K562 (cell line): Measurements from ENCODE around the gene CRIM1. TPM values are rescaled to one million over a fixed set of nuclear protein-coding genes. Genes with fewer than 3 reads are reported as not detected.

ENCODE experiments used
- ATAC-seq: fragments of 200-7000 bp; cut with Tn5 transposase; 3 replicates; pipeline ENCODE4 v1.9.1; 2020; ENCODE audit warnings: moderate library complexity
- BruUV-seq: library from RNA; stranded (reverse); fragments of 400-500 nt; replicated peaks from 2 replicates; lab custom pipeline; 2021; lab: Mats Ljungman, UMichigan
- CTCF ChIA-PET: fragments of 300-600 bp; formaldehyde crosslinking; extraction: SDS; loops from one replicate; lab custom pipeline; 2021; ENCODE audit warnings: low intra/inter-chr PET ratio; lab: Yijun Ruan, JAX
- POLR2A ChIA-PET: fragments of 300-600, 350-650 bp; sonication (Branson Sonifier 250); formaldehyde crosslinking; extraction: SDS; loops from one replicate; lab custom pipeline; 2021; ENCODE audit warnings: antibody characterized with exemption, inconsistent platforms; lab: Yijun Ruan, JAX
- DNase-seq, 4 experiments: peaks; one replicate each; pipeline versions ENCODE4 v3.0.0 to v3.0.0-alpha.2; 2011 to 2018; ENCODE audit warnings: low spot score in 3 of 4, mixed read lengths in 3 of 4; ENCODE audit errors: extremely low read depth in 1 of 4
- FAIRE-seq: peaks from 2 replicates; lab custom pipeline; 2011; peaks lifted over from hg19 to GRCh38; lab: Jason Lieb, UNC
- H2AFZ ChIP-seq: 2 replicates; pipeline ENCODE4 v1.6.0; 2011; ENCODE audit warnings: low read depth, low read length, control low read depth, inconsistent platforms
- H3K27ac ChIP-seq: fragments of 200-600 bp; 3 replicates; pipeline ENCODE4 v1.8.0; 2011; ENCODE audit warnings: low read depth, mild to moderate bottlenecking, control low read depth, inconsistent platforms, low read length, moderate library complexity, mixed read lengths; ENCODE audit errors: extremely low read depth
- H3K27me3 ChIP-seq, 2 experiments: fragments of 300-600 bp in 1 of 2; 2 replicates in 1 of 2; 3 replicates in 1 of 2; pipeline versions ENCODE4 v1.6.0 to v1.8.0; 2011; ENCODE audit warnings: inconsistent platforms in 2 of 2, low read length in 2 of 2, mild to moderate bottlenecking in 1 of 2, mixed read lengths in 1 of 2, moderate library complexity in 1 of 2; ENCODE audit not compliant: control insufficient read depth in 2 of 2, insufficient read depth in 2 of 2
- H3K36me3 ChIP-seq: fragments of 300-600 bp; 3 replicates; pipeline ENCODE4 v1.8.0; 2011; ENCODE audit warnings: mild to moderate bottlenecking, low read length, inconsistent platforms; ENCODE audit not compliant: control insufficient read depth, insufficient read depth
- H3K4me1 ChIP-seq, 2 experiments: fragments of 200-600 bp in 1 of 2; replicated peaks in 1 of 2; 2 replicates in 1 of 2; 3 replicates in 1 of 2; pipeline versions ENCODE4 v1.5.1 to v1.8.0; 2011; ENCODE audit warnings: inconsistent platforms in 2 of 2, low read length in 2 of 2, mild to moderate bottlenecking in 1 of 2, mixed read lengths in 1 of 2, moderate library complexity in 1 of 2; ENCODE audit not compliant: control insufficient read depth in 2 of 2, insufficient read depth in 2 of 2
- H3K4me2 ChIP-seq: 2 replicates; pipeline ENCODE4 v1.6.1; 2011; ENCODE audit warnings: low read length, control low read depth, inconsistent platforms, mixed read lengths; ENCODE audit not compliant: insufficient read depth
- H3K4me3 ChIP-seq: fragments of 200-600 bp; sonication (generic), shearing (Covaris generic); 2 replicates; pipeline ENCODE4 v1.5.1; 2016; ENCODE audit warnings: control low read depth, inconsistent platforms
- H3K79me2 ChIP-seq: fragments of 200-600 bp; 3 replicates; pipeline ENCODE4 v1.8.0; 2011; ENCODE audit warnings: low read length, inconsistent platforms; ENCODE audit not compliant: control insufficient read depth, insufficient read depth
- H3K9ac ChIP-seq, 2 experiments: 2 replicates each; pipeline versions ENCODE4 v1.6.0 to v1.6.1; 2011; ENCODE audit warnings: low read depth in 2 of 2, low read length in 2 of 2, control low read depth in 1 of 2, inconsistent platforms in 1 of 2, mild to moderate bottlenecking in 1 of 2, mixed read lengths in 1 of 2; ENCODE audit not compliant: insufficient read depth in 1 of 2
- H3K9me1 ChIP-seq: one replicate; pipeline ENCODE4 v1.6.0; 2011; ENCODE audit warnings: inconsistent platforms, mild to moderate bottlenecking, low read length, moderate library complexity; ENCODE audit not compliant: control insufficient read depth, insufficient read depth
- H3K9me3 ChIP-seq: replicated peaks from 2 replicates; pipeline ENCODE4 v1.5.1; 2011; ENCODE audit warnings: low read depth, low read length, inconsistent platforms; ENCODE audit not compliant: control insufficient read depth, insufficient read depth
- H4K20me1 ChIP-seq: replicated peaks from 2 replicates; pipeline ENCODE4 v1.6.1; 2011; ENCODE audit warnings: low read length, inconsistent platforms, mixed read lengths; ENCODE audit not compliant: control insufficient read depth, insufficient read depth
- FOSL1 ChIP-seq: fragments of 200-800 bp; sonication (Bioruptor generic); conservative IDR thresholded peaks from 2 replicates; pipeline ENCODE4 v1.6.1; 2016; ENCODE audit warnings: missing genetic modification characterization, missing compliant biosample characterization
- HLTF ChIP-seq: fragments of 450-650 bp; IDR thresholded peaks from 2 replicates; pipeline ENCODE4 v1.6.1; 2016
- POLR2G ChIP-seq: fragments of 200-400 bp; formaldehyde crosslinking; IDR thresholded peaks from 2 replicates; pipeline ENCODE4 v1.6.1; 2017; ENCODE audit warnings: low read depth, mild to moderate bottlenecking, antibody characterized with exemption, low read length, moderate library complexity
- SMAD1 ChIP-seq: fragments of 150-350 bp; IDR thresholded peaks from 2 replicates; pipeline ENCODE4 v1.6.1; 2014; ENCODE audit warnings: low read length, low read depth; ENCODE audit not compliant: partially characterized antibody
- TAF15 ChIP-seq: fragments of 200-400 bp; formaldehyde crosslinking; IDR thresholded peaks from 2 replicates; pipeline ENCODE4 v1.6.1; 2017; ENCODE audit warnings: mild to moderate bottlenecking, low read depth, low read length, moderate library complexity
- TEAD1 ChIP-seq, 2 experiments: fragments of 450-650 bp in 1 of 2; sonication (generic) in 1 of 2; formaldehyde crosslinking; IDR thresholded peaks; 2 replicates each; pipeline versions ENCODE4 v1.4.0 to v1.8.0; 2020 to 2022; ENCODE audit warnings: mild to moderate bottlenecking in 2 of 2, missing genetic modification reagents in 1 of 2
- TOE1 ChIP-seq, 2 experiments: fragments of 450-650 bp in 1 of 2; sonication (generic) in 1 of 2; formaldehyde crosslinking in 1 of 2; IDR thresholded peaks; 2 replicates each; pipeline versions ENCODE4 v1.7.1 to v1.8.0; 2016 to 2022; ENCODE audit warnings: borderline replicate concordance in 2 of 2, mild to moderate bottlenecking in 2 of 2, antibody characterized with exemption in 1 of 2, inconsistent platforms in 1 of 2, low read depth in 1 of 2, missing genetic modification reagents in 1 of 2, moderate library complexity in 1 of 2
- ZNF146 ChIP-seq: IDR thresholded peaks from one replicate; pipeline ENCODE4 v1.6.1; 2018; ENCODE audit warnings: missing compliant biosample characterization; ENCODE audit not compliant: unreplicated experiment
- WGBS: fragments of 100-300 bp; shearing (Covaris generic); methylation state at CpG from one replicate; pipeline ENCODE4 v1.1.6; 2016; ENCODE audit warnings: low coverage, mixed read lengths; ENCODE audit not compliant: insufficient coverage; ENCODE audit errors: missing lambda C conversion rate; 5-methylcytosine and 5-hydroxymethylcytosine counted together
- in situ Hi-C: fragments of 300-500 bp; cut with MboI; formaldehyde crosslinking; loops from 4 replicates; pipeline ENCODE4 v1.15.0; 2018; ENCODE audit warnings: inconsistent platforms, mixed read lengths
- intact Hi-C: fragments of 100-400 bp; cut with micrococcal nuclease; formaldehyde crosslinking; loops from 2 replicates; pipeline ENCODE4 v1.14.2; 2022
- polyA plus RNA-seq, 8 experiments: library from polyadenylated mRNA; depleted of rRNA in 4 of 8; stranded (reverse) in 5 of 8; unstranded in 3 of 8; fragments of >200 nt; fragmentation: Nextera tagmentation in 2 of 8; fragmentation: Illumina TruSeq in 1 of 8; extraction: Ambion mirVana in 2 of 8; extraction: Trizol in 1 of 8; gene quantifications; 2 replicates each; pipeline versions ENCODE4 v1.2.1 to v1.2.3, GENCODE V29; 2011 to 2014; ENCODE audit warnings: inconsistent platforms in 1 of 8, missing spikeins in 1 of 8
- total RNA-seq, 7 experiments: library from RNA; depleted of rRNA in 6 of 7; stranded (reverse); fragments of >200 nt in 6 of 7; fragmentation: Illumina TruSeq in 2 of 7; extraction: Trizol in 2 of 7; gene quantifications; 2 replicates each; pipeline versions ENCODE4 v1.2.1 to v1.2.3, GENCODE V29; 2011 to 2021; ENCODE audit warnings: low replicate concordance in 1 of 7
- TF ChIP-seq, protein P1 (sequence below), 3 experiments: fragments of 200-800 bp in 1 of 3; sonication (Bioruptor generic) in 1 of 3; sonication (generic) in 1 of 3; formaldehyde crosslinking in 1 of 3; IDR thresholded peaks; 2 replicates each; pipeline versions ENCODE4 v1.6.1 to v1.8.0; 2016 to 2022; ENCODE audit warnings: mild to moderate bottlenecking in 2 of 3, missing compliant biosample characterization in 2 of 3, missing genetic modification characterization in 2 of 3, missing genetic modification reagents in 1 of 3
- TF ChIP-seq, protein P2 (sequence below): sonication (generic); formaldehyde crosslinking; IDR thresholded peaks from 2 replicates; pipeline ENCODE4 v1.8.1; 2023; ENCODE audit warnings: mild to moderate bottlenecking, missing genetic modification reagents
- TF ChIP-seq, protein P3 (sequence below): fragments of 450-650 bp; formaldehyde crosslinking; IDR thresholded peaks from 2 replicates; pipeline ENCODE4 v1.4.0; 2020; ENCODE audit warnings: mild to moderate bottlenecking, moderate library complexity

The CRIM1 gene
- total and polyA plus RNA-seq, 9 of the 15 experiments (the other 6 are each of a cell fraction or from before 2014, with no cell fraction given), result 0.01 to 0.36 (median 0.06) TPM; not detected in 1

DNA sequence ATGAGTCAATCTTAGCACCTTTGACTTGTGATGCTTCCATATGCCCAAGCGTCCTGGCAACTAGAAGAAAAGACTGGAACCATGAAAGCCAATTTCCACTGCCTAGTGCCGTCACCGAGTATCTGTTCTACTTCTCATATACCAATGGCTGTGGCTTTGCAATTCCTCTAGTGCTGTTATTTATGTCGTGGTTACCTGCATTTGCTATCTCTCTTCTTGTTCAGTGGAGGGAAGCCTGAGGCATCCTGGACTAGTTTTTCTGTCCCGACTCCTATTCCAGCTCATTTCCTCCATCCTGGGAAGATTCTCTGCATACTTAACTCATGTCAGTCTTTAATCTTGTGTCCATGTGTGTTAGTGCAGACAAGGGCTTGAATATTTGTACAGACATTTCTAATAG, 124.5 kb downstream of the CRIM1 start (continued):
- TF ChIP-seq TOE1 (IDR thresholded peaks at IDR 0.05; ENCODE audit: borderline replicate concordance), result no peak
- no peak for TF ChIP-seq TOE1 (CRISPR knock-in tag; IDR thresholded peaks at IDR 0.05; ENCODE audit: borderline replicate concordance, low read depth)
- TF ChIP-seq, protein P1, sequence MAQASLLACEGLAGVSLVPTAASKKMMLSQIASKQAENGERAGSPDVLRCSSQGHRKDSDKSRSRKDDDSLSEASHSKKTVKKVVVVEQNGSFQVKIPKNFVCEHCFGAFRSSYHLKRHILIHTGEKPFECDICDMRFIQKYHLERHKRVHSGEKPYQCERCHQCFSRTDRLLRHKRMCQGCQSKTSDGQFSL (CRISPR knock-in tag; IDR thresholded peaks at IDR 0.05), result no peak
- TF ChIP-seq, protein P1 (tag; IDR thresholded peaks at IDR 0.05), result no peak
- TF ChIP-seq, protein P2, sequence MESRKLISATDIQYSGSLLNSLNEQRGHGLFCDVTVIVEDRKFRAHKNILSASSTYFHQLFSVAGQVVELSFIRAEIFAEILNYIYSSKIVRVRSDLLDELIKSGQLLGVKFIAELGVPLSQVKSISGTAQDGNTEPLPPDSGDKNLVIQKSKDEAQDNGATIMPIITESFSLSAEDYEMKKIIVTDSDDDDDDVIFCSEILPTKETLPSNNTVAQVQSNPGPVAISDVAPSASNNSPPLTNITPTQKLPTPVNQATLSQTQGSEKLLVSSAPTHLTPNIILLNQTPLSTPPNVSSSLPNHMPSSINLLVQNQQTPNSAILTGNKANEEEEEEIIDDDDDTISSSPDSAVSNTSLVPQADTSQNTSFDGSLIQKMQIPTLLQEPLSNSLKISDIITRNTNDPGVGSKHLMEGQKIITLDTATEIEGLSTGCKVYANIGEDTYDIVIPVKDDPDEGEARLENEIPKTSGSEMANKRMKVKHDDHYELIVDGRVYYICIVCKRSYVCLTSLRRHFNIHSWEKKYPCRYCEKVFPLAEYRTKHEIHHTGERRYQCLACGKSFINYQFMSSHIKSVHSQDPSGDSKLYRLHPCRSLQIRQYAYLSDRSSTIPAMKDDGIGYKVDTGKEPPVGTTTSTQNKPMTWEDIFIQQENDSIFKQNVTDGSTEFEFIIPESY (CRISPR knock-in tag), result no peak

DNA sequence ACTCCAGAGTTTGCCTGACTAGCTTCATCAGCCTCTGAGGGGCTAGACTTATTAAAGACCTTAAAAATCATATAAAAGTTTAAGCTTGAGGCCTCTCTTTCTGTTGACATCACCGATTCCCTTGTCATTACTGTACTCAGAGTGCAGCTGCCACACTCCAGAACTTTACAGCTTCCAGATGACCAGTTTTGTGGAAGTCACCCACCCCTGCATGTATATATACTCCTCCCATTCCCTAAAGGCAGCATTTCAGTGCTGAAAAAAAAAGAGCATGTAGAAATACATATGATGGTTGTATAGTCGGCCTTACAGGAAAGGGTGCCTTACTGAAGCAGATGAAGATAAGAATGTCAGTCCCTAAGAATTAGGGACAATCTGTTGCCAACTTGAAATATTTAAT, 125.1 kb downstream of the CRIM1 start:
- BruUV-seq, result no TSS peak
- TF ChIP-seq SMAD1, result no peak
- TF ChIP-seq ZNF146, result no peak
- TF ChIP-seq FOSL1 (tag), result no peak
- TF ChIP-seq, protein P3, sequence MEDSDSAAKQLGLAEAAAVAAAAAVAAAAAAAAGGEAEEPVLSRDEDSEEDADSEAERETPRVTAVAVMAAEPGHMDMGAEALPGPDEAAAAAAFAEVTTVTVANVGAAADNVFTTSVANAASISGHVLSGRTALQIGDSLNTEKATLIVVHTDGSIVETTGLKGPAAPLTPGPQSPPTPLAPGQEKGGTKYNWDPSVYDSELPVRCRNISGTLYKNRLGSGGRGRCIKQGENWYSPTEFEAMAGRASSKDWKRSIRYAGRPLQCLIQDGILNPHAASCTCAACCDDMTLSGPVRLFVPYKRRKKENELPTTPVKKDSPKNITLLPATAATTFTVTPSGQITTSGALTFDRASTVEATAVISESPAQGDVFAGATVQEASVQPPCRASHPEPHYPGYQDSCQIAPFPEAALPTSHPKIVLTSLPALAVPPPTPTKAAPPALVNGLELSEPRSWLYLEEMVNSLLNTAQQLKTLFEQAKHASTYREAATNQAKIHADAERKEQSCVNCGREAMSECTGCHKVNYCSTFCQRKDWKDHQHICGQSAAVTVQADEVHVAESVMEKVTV (CRISPR knock-in tag), result no peak
- no peak for TF ChIP-seq TEAD1 (CRISPR knock-in tag; IDR thresholded peaks at IDR 0.05)
- TF ChIP-seq TAF15, result no peak
- TF ChIP-seq HLTF, result no peak
- TF ChIP-seq POLR2G, result no peak

More for the DNA sequence above, 125.1 kb downstream of the CRIM1 start:
- DNase-seq (no peak), ATAC-seq (no peak), FAIRE-seq (no peak)
- intact Hi-C loops (no loop called here), in situ Hi-C loops (no loop called here)
- Histone ChIP-seq H3K4me3 (no peak overlapping the region), H3K9me3 (0 out of 2 replicates have a peak, but pooled peaks cover 1% of the 10 kb centered on the region), H3K4me2 (no peak overlapping the region), H3K79me2 (no peaks in the 10 kb centered on the region), H3K27me3 (no peaks in the 10 kb centered on the region), H3K36me3 (no peaks in the 10 kb centered on the region), H3K9ac (no peak overlapping the region), H3K9me1 (no peaks in the 10 kb centered on the region), H3K27ac (no peak overlapping the region), H3K4me1 (peaks cover 3 to 10% of the 10 kb centered on the region in 2 experiments; a peak in 3 of 5 replicates), H2AFZ (no peak overlapping the region), H4K20me1 (no peaks in the 10 kb centered on the region)
- POLR2A ChIA-PET, result no interaction called here
- 4% methylated on average over 2 of the region's 2 CpGs for WGBS
- CTCF ChIA-PET, result no interaction called here
